Stimulated activated CD4-positive, alpha-beta T cell treated with anti-CD3 and anti-CD28 coated beads, Interleukin-15, amount 100 ng/mL, for 48 hours (primary cell): ENCODE data around the gene DHRS11.
A peak's percentile ranks its signal among the peaks of the same experiment; 100 is the strongest.
"Not testable (repeated sequence)": the region's sequence is repeated elsewhere in the genome, so short reads cannot be mapped to it uniquely, and the experiment has no call there.

Experiments used
- DNase-seq, 2 donors: peaks; one replicate each; pipeline ENCODE4 v3.0.0-alpha.2; 2020; ENCODE audit warnings: low read depth in 2 of 2

Gene DHRS11

GRCh38 chr17:36593656-36594316, 2.1 kb downstream of the DHRS11 start:
- DNase-seq, result no peak

DNA sequence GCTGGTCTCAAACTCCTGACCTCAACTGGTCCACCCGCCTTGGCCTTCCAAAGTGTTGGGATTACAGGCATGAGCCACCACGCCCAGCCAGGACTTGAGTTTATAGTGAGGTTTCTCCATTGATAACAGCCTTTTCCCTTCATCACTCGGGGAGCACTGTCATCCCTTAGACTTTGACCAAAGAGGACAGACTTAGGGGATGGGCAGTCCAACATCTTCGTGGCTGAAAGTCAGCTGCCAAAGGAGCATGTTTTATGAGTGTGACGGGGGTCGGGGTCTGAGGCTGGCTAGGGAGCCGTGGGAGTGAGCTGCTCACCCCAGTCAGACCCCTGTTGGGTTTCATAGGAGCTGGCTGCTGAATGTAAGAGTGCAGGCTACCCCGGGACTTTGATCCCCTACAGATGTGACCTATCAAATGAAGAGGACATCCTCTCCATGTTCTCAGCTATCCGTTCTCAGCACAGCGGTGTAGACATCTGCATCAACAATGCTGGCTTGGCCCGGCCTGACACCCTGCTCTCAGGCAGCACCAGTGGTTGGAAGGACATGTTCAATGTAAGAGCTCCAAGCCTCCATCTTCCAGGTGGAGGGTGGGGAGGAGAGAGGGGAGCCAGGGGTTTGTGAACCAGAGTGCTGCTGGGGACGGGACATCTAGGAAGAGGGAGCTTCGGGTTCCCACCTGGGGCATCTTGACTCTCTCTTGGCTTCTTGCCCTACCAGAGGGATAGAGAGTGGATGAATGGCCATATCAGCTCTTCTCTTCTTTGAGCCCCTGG, 3.1 kb downstream of the DHRS11 start:
- DNase-seq, result no peak

DNA sequence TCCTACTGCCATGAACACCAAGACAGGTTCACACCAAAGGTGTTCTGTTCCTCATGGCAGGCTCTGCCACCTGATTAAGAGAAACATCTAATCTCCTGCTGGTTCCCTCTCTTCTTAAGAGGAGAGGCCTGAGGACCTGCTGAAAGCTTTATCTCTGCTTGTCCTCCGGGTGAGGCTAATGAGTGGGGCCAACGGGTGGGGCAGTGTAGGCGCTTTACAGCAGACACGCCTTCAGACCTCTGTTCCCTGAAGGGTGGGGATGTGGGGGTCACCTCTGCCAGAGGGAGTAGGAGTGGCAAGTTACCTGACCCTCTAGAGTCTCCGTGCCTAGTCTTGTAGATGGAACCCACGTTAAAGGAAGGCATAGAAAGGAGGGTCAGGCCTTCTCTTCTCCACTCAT, 5.5 kb downstream of the DHRS11 start:
- DNase-seq, result no peak

DNA sequence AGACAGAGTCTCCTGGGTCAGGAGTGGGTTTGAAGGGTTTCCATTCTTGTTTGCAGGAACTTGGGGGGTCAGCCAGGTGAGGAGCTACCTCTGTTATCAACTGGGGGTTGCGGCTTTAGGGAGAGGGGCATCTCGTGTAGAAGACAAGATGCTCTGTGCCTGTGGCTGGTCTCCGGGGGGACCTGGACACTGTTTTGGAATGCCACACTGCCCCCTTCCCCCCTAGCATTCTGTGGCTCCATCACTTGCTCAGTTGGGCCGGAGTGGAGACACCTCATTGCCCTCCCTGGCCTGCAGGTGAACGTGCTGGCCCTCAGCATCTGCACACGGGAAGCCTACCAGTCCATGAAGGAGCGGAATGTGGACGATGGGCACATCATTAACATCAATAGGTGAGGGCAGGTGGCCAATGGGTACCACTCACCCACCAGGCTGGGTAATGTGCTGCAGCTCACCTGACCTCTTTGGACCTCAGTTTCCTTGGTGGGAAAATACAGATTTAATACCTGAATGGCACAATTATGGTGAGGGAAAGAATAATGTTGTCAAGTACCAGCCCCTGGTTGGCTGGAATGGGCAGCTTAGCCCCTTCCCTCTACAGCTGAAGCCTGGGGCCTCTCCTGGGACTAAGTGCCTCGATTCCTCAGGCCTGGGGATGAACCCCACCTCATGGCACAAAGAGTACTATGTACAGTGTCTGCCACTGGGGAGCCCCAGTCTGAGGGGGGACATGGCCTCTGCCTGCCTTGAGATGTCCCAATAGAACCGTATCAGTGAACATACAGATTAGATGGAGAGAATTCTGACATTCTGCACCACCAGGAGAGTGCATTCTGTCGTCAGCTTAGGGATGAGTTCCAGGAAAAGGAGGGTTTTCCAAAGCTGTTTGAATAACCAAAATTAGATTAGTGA, 6.4 kb downstream of the DHRS11 start:
- DNase-seq, result no peak

GRCh38 chr17:36598951-36599401, 7.3 kb downstream of the DHRS11 start:
- DNase-seq, result no peak

GRCh38 chr17:36599546-36600250, 8.0 kb downstream of the DHRS11 start:
- DNase-seq, result no peak

- DNase-seq, result no peak
These were observed 8.8 kb downstream of the DHRS11 start for GRCh38 chr17:36600465-36600864.

DNA sequence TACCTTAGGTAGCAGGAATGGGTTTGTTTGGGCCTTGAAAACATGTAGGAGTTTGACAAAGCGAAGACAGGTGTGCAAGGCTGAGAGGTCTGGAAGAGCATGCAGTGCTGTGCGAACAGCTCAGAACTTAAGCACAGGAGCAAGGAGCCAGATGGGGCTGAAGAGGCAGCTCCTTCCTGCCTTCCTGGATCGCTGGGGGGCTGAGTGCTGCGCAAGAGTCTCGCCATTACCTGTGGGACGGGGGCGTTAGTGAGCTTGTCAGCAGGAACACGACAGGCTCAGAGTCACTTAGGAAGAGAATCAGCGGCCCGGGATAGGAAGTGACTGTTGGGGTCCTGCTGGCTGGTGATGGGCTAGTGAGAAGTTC, 9.2 kb downstream of the DHRS11 start:
- no peak for DNase-seq

- DNase-seq, result peak; percentile 82 to 83
These were observed 9.8 kb downstream of the DHRS11 start, which contains the start of gene MRM1 for GRCh38 chr17:36601303-36602029. Gene MRM1 (plus strand): TSS chr17:36601583. CDS start chr17:36601811, 228 bp downstream.

DNA sequence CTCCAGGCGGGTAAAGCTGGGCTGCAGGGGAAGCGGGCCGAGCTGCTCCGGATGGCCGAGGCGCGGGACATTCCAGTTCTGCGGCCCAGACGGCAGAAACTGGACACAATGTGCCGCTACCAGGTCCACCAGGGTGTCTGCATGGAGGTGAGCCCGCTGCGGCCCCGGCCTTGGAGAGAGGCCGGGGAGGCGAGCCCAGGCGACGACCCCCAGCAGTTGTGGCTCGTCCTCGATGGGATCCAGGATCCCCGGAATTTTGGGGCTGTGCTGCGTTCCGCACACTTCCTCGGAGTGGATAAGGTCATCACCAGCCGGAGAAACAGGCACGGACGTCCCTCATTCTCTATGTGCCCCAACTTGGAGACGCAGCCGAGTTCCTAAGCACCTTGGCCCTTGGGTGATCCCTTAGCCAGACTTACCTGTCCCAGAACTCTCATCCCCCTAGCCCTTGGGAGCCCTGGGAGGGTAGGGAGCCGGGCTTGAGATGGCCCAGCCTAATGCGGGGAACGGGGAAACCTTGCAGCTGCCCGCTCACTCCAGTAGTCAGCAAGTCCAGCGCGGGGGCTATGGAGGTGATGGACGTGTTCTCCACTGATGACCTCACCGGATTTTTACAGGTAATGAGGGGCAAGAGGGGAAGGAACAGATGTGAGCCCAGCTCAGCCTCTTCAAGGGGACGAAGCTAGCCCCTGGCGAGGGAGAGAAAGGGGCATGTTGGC, 10.5 kb downstream of the DHRS11 start:
- DNase-seq, result no peak

DNA sequence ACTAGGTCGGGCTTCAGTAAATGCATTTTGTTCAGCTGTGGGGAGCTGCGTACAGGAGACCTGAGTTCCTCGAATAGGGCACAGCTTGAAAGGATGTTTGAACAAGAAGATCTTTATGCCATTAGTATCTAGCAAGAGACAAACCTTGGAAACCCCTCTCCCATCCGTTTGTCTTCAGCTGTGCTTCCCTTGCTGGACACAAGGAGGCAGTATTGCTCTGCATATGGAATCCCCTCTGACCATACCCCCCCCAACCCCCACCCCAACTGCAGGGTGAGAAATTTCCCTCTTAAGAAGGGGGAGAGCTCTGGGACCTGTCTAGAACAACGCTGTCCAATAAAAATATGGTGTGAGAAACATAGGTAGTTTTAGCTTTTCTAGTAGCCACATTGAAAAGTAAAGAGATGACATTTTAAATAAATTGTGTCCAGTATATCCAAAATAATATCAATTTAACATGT, 11.3 kb downstream of the DHRS11 start:
- DNase-seq, result peak; percentile 59 to 64

DNA sequence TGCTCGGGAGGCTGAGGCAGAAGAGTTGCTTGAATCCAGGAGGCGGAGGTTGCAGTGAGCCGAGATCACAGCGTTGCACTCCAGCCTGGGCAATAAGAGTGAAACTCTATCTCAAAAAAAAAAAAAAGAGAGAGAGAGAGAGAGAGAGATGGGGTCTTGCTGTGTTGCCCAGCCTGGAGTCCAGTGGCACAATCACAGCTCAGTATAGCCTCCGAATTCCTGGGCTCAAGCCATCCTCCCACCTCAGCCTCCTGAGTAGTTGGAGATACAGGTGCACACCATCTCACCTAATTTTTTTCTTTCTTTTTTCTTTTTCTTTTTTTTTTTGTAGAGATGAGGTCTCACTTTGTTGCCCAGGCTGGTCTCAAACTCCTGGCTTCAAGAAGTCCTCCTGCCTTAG, 13.3 kb downstream of the DHRS11 start:
- DNase-seq, result not testable (repeated sequence)

GRCh38 chr17:36608280-36608679, 16.6 kb downstream of the DHRS11 start:
- DNase-seq, result no peak

GRCh38 chr17:36608794-36609497, 17.3 kb downstream of the DHRS11 start:
- DNase-seq, result no peak

- DNase-seq, result no peak
These were observed 17.8 kb downstream of the DHRS11 start for GRCh38 chr17:36609498-36609862.

DNA sequence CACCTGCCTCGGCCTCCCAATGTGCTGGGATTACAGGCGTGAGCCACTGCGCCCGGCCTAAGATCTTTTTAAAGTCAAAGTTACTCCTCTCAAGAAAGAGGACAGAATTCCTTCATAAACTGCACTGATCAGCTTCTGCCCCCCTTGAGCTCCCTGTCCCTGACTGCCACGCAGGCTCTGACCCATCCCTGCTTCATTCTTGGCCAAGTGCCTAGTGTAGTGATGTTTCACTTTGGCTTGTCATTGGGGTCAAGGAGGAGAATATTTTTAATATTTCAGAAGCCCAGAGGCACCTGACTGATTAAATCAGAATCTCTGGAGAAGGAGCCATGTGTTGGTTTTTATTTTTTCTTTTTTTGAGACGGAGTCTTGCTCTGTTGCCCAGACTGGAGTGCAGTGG, 18.8 kb downstream of the DHRS11 start:
- no peak for DNase-seq

- no peak for DNase-seq
These were observed 19.8 kb downstream of the DHRS11 start for GRCh38 chr17:36611345-36612072.

GRCh38 chr17:36612323-36612722, 20.6 kb downstream of the DHRS11 start:
- no peak for DNase-seq

DNA sequence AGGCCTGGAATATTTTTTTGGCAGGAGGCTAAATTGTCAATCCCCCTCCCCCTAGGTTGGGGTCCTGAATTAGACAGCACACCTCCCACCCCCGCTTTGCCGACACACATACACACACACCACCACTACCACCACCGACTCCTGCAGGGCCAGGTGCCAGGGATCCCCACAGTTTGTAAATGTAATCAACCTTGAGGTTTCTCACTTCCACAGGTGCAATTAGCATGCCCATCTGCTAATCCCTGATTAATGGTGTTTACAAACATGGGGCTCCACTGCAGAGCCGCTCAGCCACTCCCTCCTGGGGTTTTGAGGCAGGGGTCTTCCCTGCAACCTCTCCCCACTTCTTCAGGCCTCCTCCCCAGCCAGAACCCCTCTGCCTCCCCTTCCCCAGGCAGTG, 21.5 kb downstream of the DHRS11 start:
- no peak for DNase-seq
